Chondrocyte (in vitro differentiated cells): ENCODE measurements around the gene LAG3. TPM values are rescaled to one million over a fixed set of nuclear protein-coding genes. Genes with fewer than 3 reads are reported as not detected.
A peak's percentile ranks its signal among the peaks of the same experiment; 100 is the strongest.

Source experiments
- DNase-seq: peaks from one replicate; pipeline ENCODE4 v3.0.0; 2021; ENCODE audit warnings: mixed read lengths, low spot score
- H3K27ac Mint-ChIP-seq: one replicate; pipeline ENCODE4 v1.8.0; 2021; ENCODE audit warnings: mild to moderate bottlenecking, moderate library complexity, mixed read lengths; ENCODE audit not compliant: unreplicated experiment
- H3K27me3 Mint-ChIP-seq: 2 replicates; pipeline ENCODE4 v1.8.0; 2021; ENCODE audit warnings: low read depth, mixed read lengths
- H3K36me3 Mint-ChIP-seq: 2 replicates; pipeline ENCODE4 v1.8.0; 2021; ENCODE audit warnings: low read depth, mixed read lengths
- H3K4me1 Mint-ChIP-seq: 2 replicates; pipeline ENCODE4 v1.8.0; 2021; ENCODE audit warnings: low read depth, mild to moderate bottlenecking, mixed read lengths
- H3K4me3 Mint-ChIP-seq: one replicate; pipeline ENCODE4 v1.8.0; 2021; ENCODE audit warnings: mild to moderate bottlenecking, moderate library complexity, mixed read lengths; ENCODE audit not compliant: unreplicated experiment
- H3K9me3 Mint-ChIP-seq: 2 replicates; pipeline ENCODE4 v1.8.0; 2021; ENCODE audit warnings: low read depth, mixed read lengths
- CTCF ChIP-seq: fragments of 200-600 bp; sonication (generic); IDR thresholded peaks from 2 replicates; pipeline ENCODE4 v1.5.0; 2021; ENCODE audit warnings: antibody characterized with exemption, mild to moderate bottlenecking, moderate library complexity
- total RNA-seq: library from RNA; stranded (reverse); gene quantifications from 3 replicates; pipeline ENCODE4 v1.2.1, GENCODE V29; 2021

The LAG3 gene
- total RNA-seq, 1 donor from 2014 or later: 1.0 TPM

GRCh38 chr12:6788972-6789924 is 16.9 kb downstream of the LAG3 start, which contains the start of gene CD4:
Gene CD4, plus strand, starts transcription at chr12:6789528. Its CDS starts 10,611 bp downstream, at chr12:6800139.
- H3K27ac Mint-ChIP-seq: no peak within 1 kb of the TSS

GRCh38 chr12:6790496-6791150 is 18.3 kb downstream of the LAG3 start:
- no peak for TF ChIP-seq CTCF
- no peak overlapping the region for H3K27ac Mint-ChIP-seq
- no peak for DNase-seq
- no peaks in the 10 kb centered on the region for H3K9me3 Mint-ChIP-seq
- peaks cover 2% of the 10 kb centered on the region for H3K27me3 Mint-ChIP-seq
- H3K4me3 Mint-ChIP-seq: no peak overlapping the region
- H3K4me1 Mint-ChIP-seq: peaks cover 16% of the 10 kb centered on the region
- H3K36me3 Mint-ChIP-seq: no peaks in the 10 kb centered on the region

More at GRCh38 chr12:6788972-6789924, 16.9 kb downstream of the LAG3 start, which contains the start of gene CD4:
- no peaks in the 10 kb centered on the region for H3K36me3 Mint-ChIP-seq
- no peak for TF ChIP-seq CTCF
- peaks cover 2% of the 10 kb centered on the region for H3K27me3 Mint-ChIP-seq
- peaks cover 16% of the 10 kb centered on the region for H3K4me1 Mint-ChIP-seq
- no peaks in the 10 kb centered on the region for H3K9me3 Mint-ChIP-seq
- H3K4me3 Mint-ChIP-seq: peak within 1 kb of the TSS; percentile 5
- DNase-seq: no peak

GRCh38 chr12:6791931-6792520 is 19.7 kb downstream of the LAG3 start:
- H3K27me3 Mint-ChIP-seq: peaks cover 2% of the 10 kb centered on the region
- H3K27ac Mint-ChIP-seq: no peak overlapping the region
- no peak for TF ChIP-seq CTCF
- no peaks in the 10 kb centered on the region for H3K9me3 Mint-ChIP-seq
- no peaks in the 10 kb centered on the region for H3K36me3 Mint-ChIP-seq
- peaks cover 16% of the 10 kb centered on the region for H3K4me1 Mint-ChIP-seq
- DNase-seq: no peak
- no peak overlapping the region for H3K4me3 Mint-ChIP-seq

- peaks cover 2% of the 10 kb centered on the region for H3K27me3 Mint-ChIP-seq
- no peak for TF ChIP-seq CTCF
- no peaks in the 10 kb centered on the region for H3K9me3 Mint-ChIP-seq
- H3K36me3 Mint-ChIP-seq: no peaks in the 10 kb centered on the region
- H3K27ac Mint-ChIP-seq: peak overlapping the region; percentile 28
- no peak for DNase-seq
- peak overlapping the region; percentile 6 for H3K4me3 Mint-ChIP-seq
- H3K4me1 Mint-ChIP-seq: peaks cover 16% of the 10 kb centered on the region
Observed at GRCh38 chr12:6792522-6793201, 20.3 kb downstream of the LAG3 start.
